BLaER1 (cell line): ENCODE measurements around the gene PCBP2.
"Not testable (repeated sequence)": the region's sequence is repeated elsewhere in the genome, so short reads cannot be mapped to it uniquely, and the experiment has no call there.

ENCODE experiments used
- H3K27ac ChIP-seq: shearing (Covaris generic); formaldehyde crosslinking; 2 replicates; pipeline ENCODE4 v1.8.1; 2022
- H3K27me3 ChIP-seq: shearing (Covaris generic); formaldehyde crosslinking; 2 replicates; pipeline ENCODE4 v1.8.1; 2022
- H3K36me3 ChIP-seq: shearing (Covaris generic); formaldehyde crosslinking; 2 replicates; pipeline ENCODE4 v1.8.1; 2022
- H3K4me1 ChIP-seq: shearing (Covaris generic); formaldehyde crosslinking; 2 replicates; pipeline ENCODE4 v1.8.1; 2022
- H3K4me2 ChIP-seq: shearing (Covaris generic); formaldehyde crosslinking; 2 replicates; pipeline ENCODE4 v1.8.1; 2022
- H3K4me3 ChIP-seq: shearing (Covaris generic); formaldehyde crosslinking; 2 replicates; pipeline ENCODE4 v1.8.1; 2022
- H3K9ac ChIP-seq: shearing (Covaris generic); formaldehyde crosslinking; 2 replicates; pipeline ENCODE4 v1.8.1; 2022
- H3K9me3 ChIP-seq: shearing (Covaris generic); formaldehyde crosslinking; 2 replicates; pipeline ENCODE4 v1.8.1; 2022
- H4K20me1 ChIP-seq: shearing (Covaris generic); formaldehyde crosslinking; 2 replicates; pipeline ENCODE4 v1.8.1; 2022
- Cebpa-rat ChIP-seq: shearing (Covaris generic); IDR thresholded peaks from 2 replicates; pipeline ENCODE4 v1.8.1; 2022

Gene PCBP2

DNA sequence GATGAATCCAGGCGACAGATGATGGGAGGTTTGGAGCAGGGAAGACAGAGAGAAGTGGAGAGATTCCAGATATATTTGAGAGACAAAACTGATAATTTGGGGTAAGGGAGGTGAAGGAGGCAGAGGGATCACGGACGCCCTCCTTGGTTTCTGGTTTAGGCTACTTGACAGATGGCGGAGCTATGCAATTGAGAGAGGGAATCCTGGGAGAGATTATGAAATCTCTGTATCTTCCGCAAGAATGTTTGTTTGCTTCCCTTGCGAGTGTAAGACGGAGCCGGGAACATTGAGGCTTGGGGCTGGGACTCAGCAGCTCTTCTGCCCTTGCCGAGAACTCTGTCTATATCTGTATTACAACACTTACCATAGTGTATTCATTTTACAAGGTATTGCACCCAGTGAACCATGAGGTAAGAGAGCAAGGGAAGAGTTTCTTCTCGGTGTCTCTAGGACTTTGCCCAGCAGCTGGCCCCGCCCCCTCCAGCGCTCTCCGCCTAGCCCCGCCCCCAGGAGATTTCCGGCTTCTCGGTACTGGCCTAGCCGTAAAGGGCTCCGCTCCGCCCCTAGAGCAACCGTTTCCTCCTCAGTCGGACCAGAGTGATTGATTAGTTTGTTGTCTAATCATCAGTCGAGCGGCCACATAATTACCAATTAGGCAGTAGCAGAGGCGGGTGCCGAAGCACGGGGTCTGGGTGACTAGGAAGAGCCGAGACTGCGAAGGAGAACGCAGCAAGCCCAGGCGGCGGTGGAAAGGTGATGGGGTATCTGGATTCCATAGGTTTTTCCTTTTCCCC lies 10.7 kb upstream of the PCBP2 start, which contains the start of gene PRR13:
TSS of gene PRR13 (plus strand) at position 695 of the 794 bp plus-strand sequence. CDS start 981 bp downstream, outside the sequence.
- Histone ChIP-seq H3K36me3 (peaks cover 33% of the 10 kb centered on the region), H3K27me3 (no peaks in the 10 kb centered on the region), H3K4me3 (peak within 1 kb of the TSS; percentile 80), H4K20me1 (peaks cover 38% of the 10 kb centered on the region), H3K4me2 (peak within 1 kb of the TSS; percentile 94), H3K9ac (peak within 1 kb of the TSS; percentile 88), H3K9me3 (no peaks in the 10 kb centered on the region), H3K4me1 (peaks cover 41% of the 10 kb centered on the region), H3K27ac (peak within 1 kb of the TSS; percentile 89)
- TF ChIP-seq Cebpa-rat = peak; percentile 81; the same call in 1 of the 2 replicates

DNA sequence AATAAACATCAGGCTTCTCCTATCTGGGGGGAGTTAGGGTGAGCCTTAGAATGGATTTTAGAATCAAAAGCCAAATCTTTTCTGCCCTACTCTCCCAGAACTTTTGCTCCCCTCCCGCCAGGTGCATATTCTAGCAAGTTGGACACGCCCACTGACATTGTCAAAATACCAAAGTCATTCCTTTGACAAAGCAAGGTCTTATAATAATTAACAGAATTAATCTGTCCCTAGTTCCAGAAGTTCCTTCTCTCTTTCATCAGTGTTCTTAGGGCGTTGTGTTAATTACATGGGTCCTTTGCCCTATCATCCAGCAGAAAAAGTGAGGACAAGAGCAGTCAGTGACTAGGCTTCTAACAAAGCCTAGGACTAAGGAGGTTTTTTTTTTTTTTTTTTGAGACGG lies 7.9 kb upstream of the PCBP2 start:
- H3K27ac ChIP-seq = no peak overlapping the region
- no peaks in the 10 kb centered on the region for H3K27me3 ChIP-seq
- peaks cover 38% of the 10 kb centered on the region for H4K20me1 ChIP-seq
- no peak for TF ChIP-seq Cebpa-rat
- no peak overlapping the region for H3K9ac ChIP-seq
- no peaks in the 10 kb centered on the region for H3K9me3 ChIP-seq
- peaks cover 60% of the 10 kb centered on the region for H3K36me3 ChIP-seq
- peak overlapping the region; percentile 31; the same call in 1 of the 2 replicates for H3K4me3 ChIP-seq
- peak overlapping the region; percentile 94 for H3K4me2 ChIP-seq
- peaks cover 41% of the 10 kb centered on the region for H3K4me1 ChIP-seq

DNA sequence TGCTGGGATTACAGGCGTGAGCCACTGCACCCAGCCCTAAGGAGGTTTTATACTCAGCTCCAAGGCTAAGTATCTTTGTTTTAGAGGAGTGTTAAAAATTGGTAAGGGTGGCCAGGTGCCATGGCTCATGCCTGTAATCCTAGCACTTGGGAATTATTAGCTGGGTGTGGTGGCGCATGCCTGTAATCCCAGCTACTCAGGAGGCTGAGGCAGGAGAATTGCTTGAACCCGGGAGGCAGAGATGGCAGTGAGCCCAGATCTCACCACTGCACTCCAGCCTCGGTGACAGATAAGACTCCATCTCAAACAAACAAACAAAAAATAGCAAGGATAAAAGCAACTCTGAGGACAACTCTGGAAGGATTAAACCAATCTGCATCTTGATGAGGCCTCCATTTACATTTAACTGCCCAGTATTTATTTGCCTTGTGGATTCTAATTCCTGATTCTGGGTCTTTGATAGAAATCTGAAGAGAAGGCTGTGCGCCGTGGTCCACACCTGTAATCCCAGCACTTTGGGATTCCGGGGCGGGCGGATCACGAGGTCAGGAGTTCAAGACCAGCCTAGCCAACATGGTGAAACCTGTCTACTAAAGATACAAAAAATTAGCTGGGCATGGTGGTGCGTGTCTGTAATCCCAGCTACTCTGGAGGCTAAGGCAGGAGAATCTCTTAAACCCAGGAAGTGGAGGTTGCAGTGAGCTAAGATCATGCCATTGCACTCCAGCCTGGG lies 7.1 kb upstream of the PCBP2 start:
- H3K9ac ChIP-seq, H3K4me3 ChIP-seq, H3K27ac ChIP-seq, H3K27me3 ChIP-seq, H3K9me3 ChIP-seq: not testable (repeated sequence)
- Histone ChIP-seq H3K36me3 (peaks cover 65% of the 10 kb centered on the region), H4K20me1 (peaks cover 38% of the 10 kb centered on the region), H3K4me2 (peak overlapping the region; percentile 36; the same call in 1 of the 2 replicates), H3K4me1 (peaks cover 41% of the 10 kb centered on the region)

DNA sequence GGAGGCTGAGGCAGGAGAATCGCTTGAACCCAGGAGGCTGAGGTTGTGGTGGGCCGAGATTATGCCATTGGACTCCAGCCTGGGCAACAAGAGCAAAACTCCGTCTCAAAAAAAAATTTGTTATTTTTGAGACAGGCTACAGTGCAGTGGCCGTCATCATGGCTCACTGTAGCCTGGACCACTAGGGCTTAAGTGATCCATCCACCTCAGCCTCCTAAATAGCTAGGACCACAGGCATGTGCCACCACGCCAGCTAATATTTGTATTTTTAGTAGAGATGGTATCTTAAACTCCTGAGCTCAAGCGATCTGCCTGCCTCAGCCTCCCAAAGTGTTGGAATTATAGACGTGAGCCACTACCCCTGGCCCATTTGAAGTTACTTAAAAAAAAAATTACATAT lies 966 bp upstream of the PCBP2 start:
- Histone ChIP-seq H4K20me1 (peaks cover 36% of the 10 kb centered on the region), H3K27ac (no peak overlapping the region), H3K27me3 (no peaks in the 10 kb centered on the region), H3K4me3 (no peak overlapping the region), H3K36me3 (peaks cover 63% of the 10 kb centered on the region), H3K4me2 (no peak overlapping the region), H3K4me1 (peaks cover 19% of the 10 kb centered on the region), H3K9me3 (no peaks in the 10 kb centered on the region), H3K9ac (no peak overlapping the region)
- TF ChIP-seq Cebpa-rat = no peak

DNA sequence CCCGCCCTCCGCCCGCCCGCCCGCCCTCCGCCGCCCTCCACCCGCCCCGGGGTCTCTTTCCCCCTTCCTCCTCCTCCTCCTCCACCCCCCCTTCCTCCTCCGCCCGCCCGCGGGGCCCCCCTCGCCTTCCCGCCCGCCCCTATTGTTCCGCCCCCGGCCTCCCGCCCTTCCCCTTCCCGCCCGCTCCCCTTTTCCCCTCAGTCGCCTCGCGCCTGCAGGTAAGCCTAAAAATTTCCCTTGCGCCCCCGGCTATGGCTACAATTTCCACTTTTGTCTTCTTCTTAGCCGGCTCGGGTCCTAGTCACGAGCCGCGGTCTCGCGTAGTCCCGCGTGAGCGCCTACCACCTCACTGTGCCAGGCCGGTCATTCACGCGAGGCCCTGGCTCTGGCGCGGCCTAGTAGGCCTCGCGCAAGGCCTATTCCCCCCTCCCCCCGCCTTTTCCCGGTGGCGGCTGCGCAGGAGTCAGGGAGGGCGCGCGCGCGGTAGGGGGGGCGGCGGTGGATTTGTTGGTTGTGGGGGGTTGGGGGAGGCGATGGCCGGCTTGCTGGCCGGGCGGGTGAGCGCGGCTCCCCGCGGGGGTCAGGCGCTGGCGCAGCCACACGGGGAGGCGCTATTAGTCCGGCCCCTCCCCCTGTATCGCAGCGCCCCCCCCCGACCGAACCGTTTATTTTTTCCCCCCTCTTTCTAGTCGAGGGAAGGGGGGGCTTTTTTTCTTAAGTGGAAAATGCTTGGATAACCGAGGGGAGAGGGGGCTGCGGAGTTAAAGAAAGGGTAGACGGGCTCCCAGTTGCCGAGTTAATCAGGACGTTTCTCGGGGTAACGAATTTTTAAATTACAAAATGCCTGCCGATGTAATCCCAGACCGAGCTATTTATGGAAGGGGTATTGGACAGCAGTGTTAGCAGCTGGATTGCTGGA lies 516 bp downstream of the PCBP2 start:
- H3K4me3 ChIP-seq = peak overlapping the region; percentile 76
- H3K36me3 ChIP-seq = peaks cover 63% of the 10 kb centered on the region
- H3K27me3 ChIP-seq = no peaks in the 10 kb centered on the region
- peak overlapping the region; percentile 99 for H3K27ac ChIP-seq
- H4K20me1 ChIP-seq = peaks cover 50% of the 10 kb centered on the region
- peak overlapping the region; percentile 89 for H3K4me2 ChIP-seq
- H3K4me1 ChIP-seq = peaks cover 19% of the 10 kb centered on the region
- peak overlapping the region; percentile 99 for H3K9ac ChIP-seq
- TF ChIP-seq Cebpa-rat = no peak
- no peaks in the 10 kb centered on the region for H3K9me3 ChIP-seq

DNA sequence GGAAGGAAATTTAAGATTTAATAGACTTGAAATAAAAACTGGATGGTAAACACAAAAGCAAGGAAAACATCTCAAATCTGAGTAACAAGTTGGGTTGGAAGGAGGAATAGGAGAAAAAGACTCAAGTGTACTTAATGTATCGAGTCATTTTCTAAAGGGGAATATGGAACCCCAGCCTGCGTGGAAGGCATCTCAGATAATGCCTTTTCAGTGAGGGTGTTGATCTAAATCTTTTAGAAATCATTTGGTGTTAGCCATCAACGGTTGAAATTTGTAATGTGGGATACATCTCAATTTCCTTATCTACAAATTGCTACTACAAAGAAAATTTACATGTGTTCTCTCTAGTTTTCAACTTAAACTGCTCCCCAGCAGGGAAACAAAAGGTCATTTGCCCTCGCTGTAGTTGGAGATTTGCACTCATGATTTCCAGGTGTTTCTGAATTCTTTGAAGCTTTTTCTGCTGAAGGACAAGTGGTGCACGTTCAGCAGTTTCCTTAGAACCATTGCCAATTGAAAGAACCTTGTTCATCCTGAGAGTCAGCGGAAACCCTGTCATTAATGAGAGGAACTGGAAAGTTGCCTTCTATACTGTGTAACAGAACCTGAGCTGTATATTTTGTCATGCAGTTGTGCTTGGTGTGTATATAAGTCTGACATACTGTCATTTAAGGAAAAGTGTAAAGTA lies 2.2 kb downstream of the PCBP2 start:
- no peaks in the 10 kb centered on the region for H3K9me3 ChIP-seq
- no peaks in the 10 kb centered on the region for H3K27me3 ChIP-seq
- H4K20me1 ChIP-seq = peaks cover 66% of the 10 kb centered on the region
- H3K9ac ChIP-seq = peak overlapping the region; percentile 99; the same call in 1 of the 2 replicates
- peak overlapping the region; percentile 76; the same call in 1 of the 2 replicates for H3K4me3 ChIP-seq
- TF ChIP-seq Cebpa-rat = no peak
- peaks cover 19% of the 10 kb centered on the region for H3K4me1 ChIP-seq
- peak overlapping the region; percentile 89 for H3K4me2 ChIP-seq
- peaks cover 63% of the 10 kb centered on the region for H3K36me3 ChIP-seq
- no peak overlapping the region for H3K27ac ChIP-seq

DNA sequence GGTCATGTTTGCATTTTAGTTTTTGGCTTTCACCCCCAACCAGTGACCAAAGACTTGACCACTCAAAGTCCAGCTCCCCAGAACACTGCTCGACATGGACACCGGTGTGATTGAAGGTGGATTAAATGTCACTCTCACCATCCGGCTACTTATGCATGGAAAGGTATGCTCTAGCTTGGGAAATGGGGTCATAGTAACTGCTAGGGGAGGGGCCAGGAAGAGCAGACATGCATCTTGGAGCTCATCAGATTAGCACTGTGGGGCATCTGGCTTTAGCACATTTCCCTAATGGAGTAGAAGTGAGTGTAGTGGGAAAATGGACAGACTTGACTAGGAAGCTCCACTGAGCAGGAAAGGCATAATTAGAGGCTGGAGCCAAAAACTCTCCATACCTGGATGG lies 2.8 kb downstream of the PCBP2 start:
- peak overlapping the region; percentile 99; the same call in 1 of the 2 replicates for H3K9ac ChIP-seq
- peaks cover 73% of the 10 kb centered on the region for H4K20me1 ChIP-seq

DNA sequence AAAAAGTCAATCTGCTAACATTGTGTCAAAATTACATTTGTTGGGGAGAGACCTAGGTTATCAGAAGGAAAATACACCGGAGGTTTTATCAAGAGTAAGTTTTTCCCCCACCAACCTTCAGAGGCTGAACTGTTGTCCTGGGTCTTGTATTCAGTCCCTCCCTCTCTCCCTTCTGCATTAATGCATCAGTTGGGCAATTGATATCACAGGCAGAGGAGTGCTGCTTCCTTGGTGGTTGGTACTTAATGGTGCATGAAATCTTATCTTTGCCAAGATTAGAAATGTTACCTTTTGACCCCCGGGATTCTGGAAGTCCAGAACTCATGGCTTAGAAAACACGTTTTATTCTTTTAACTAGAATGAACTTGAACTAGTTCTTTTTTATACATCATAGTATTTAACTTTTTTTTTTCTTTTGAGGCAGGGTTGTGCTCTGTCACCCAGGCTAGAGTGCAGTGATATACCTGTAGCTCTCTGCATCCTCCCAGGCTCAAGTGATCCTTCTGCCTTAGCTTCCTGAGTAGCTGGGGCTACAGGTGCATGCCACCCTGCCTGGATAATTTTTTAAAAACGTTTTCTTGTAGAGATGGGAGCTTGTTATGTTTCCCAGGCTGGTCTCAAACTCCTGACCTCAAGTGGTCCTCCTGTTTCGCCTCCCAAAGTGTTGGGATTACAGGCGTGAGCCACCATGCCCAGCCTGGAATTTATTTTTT lies 4.9 kb downstream of the PCBP2 start:
- Histone ChIP-seq H3K4me1 (peaks cover 19% of the 10 kb centered on the region), H3K27me3 (no peaks in the 10 kb centered on the region), H3K9me3 (no peaks in the 10 kb centered on the region), H3K4me2 (no peak overlapping the region), H3K9ac (no peak overlapping the region), H3K27ac (no peak overlapping the region), H3K36me3 (peaks cover 87% of the 10 kb centered on the region), H4K20me1 (peaks cover 94% of the 10 kb centered on the region), H3K4me3 (no peak overlapping the region)
- TF ChIP-seq Cebpa-rat = no peak

More for the DNA sequence above, 2.8 kb downstream of the PCBP2 start:
- Histone ChIP-seq H3K4me1 (peaks cover 19% of the 10 kb centered on the region), H3K4me3 (no peak overlapping the region), H3K27me3 (no peaks in the 10 kb centered on the region), H3K4me2 (peak overlapping the region; percentile 89; the same call in 1 of the 2 replicates), H3K27ac (no peak overlapping the region), H3K9me3 (no peaks in the 10 kb centered on the region), H3K36me3 (peaks cover 66% of the 10 kb centered on the region)
- no peak for TF ChIP-seq Cebpa-rat
